Upper lobe of left lung (tissue), 6 donors: ENCODE data around the gene LRRFIP1. TPM values are rescaled to one million over a fixed set of nuclear protein-coding genes. Genes with fewer than 3 reads are reported as not detected.

Source experiments
- ATAC-seq, 2 donors: fragments of 200-7000 bp; cut with Tn5 transposase; one replicate each; pipeline ENCODE4 v1.9.1; 2022; ENCODE audit warnings: mild to moderate bottlenecking in 2 of 2, moderate library complexity in 2 of 2; ENCODE audit not compliant: low FRiP score in 2 of 2
- DNase-seq, 2 donors: peaks; one replicate each; pipeline ENCODE4 v3.0.0-alpha.2; 2019 to 2020
- H3K27ac ChIP-seq, 4 donors: fragments of 200-600 bp; sonication (generic); one replicate each; pipeline ENCODE4 v1.5.1; 2016 to 2019
- H3K27me3 ChIP-seq, 4 donors: fragments of 200-600 bp; sonication (generic); one replicate each; pipeline ENCODE4 v1.5.1; 2017 to 2019
- H3K36me3 ChIP-seq, 4 donors: fragments of 200-600 bp; sonication (generic); one replicate each; pipeline ENCODE4 v1.5.1; 2016 to 2019
- H3K4me1 ChIP-seq, 4 donors: fragments of 200-600 bp; sonication (generic); one replicate each; pipeline ENCODE4 v1.5.1; 2018 to 2019
- H3K4me3 ChIP-seq, 4 donors: fragments of 200-600 bp; sonication (generic); one replicate each; pipeline ENCODE4 v1.5.1; 2017 to 2019; ENCODE audit warnings: mild to moderate bottlenecking in 2 of 4, moderate library complexity in 1 of 4
- H3K9me3 ChIP-seq, 4 donors: fragments of 200-600 bp; sonication (generic); one replicate each; pipeline ENCODE4 v1.5.1; 2018 to 2019
- CTCF ChIP-seq, 6 experiments: fragments of 450-650 bp in 4 of 6; fragments of 200-600 bp in 2 of 6; sonication (generic) in 2 of 6; IDR thresholded peaks; one replicate each; pipeline ENCODE4 v1.5.1; 2016 to 2019; ENCODE audit warnings: antibody characterized with exemption in 6 of 6
- EP300 ChIP-seq, 4 donors: sonication (generic); formaldehyde crosslinking; IDR thresholded peaks; one replicate each; pipeline ENCODE4 v1.5.1; 2017; ENCODE audit warnings: antibody characterized with exemption in 4 of 4, control low read depth in 2 of 4
- POLR2A ChIP-seq, 4 donors: fragments of 450-650 bp; IDR thresholded peaks; one replicate each; pipeline ENCODE4 v1.5.1; 2016 to 2017; ENCODE audit warnings: antibody characterized with exemption in 4 of 4, mild to moderate bottlenecking in 2 of 4
- POLR2AphosphoS5 ChIP-seq, 2 donors: sonication (generic); formaldehyde crosslinking; IDR thresholded peaks; one replicate each; pipeline ENCODE4 v1.5.1; 2017; ENCODE audit warnings: antibody characterized with exemption in 2 of 2
- WGBS, 2 donors: methylation state at CpG; one replicate each; pipeline ENCODE4 v1.1.5; 2017 to 2018; 5-methylcytosine and 5-hydroxymethylcytosine counted together
- total RNA-seq, 6 donors: library from RNA; depleted of rRNA in 4 of 6; stranded (reverse); fragments of >200 nt in 4 of 6; gene quantifications; one replicate each; pipeline versions ENCODE4 v1.1.0 to v1.2.1, GENCODE V29; 2016 to 2021
- donor health status: DM: no; HTN: no; CAD: no; lungs with moderate emphysema.
- donor health status: DM: no; HTN: yes; CAD: no; lungs with severe emphysema.

LRRFIP1 gene
- total RNA-seq, 6 donors from 2014 or later = 185 to 291 (median 242) TPM

- DNase-seq (no peak), ATAC-seq (no peak)
- no peak for TF ChIP-seq CTCF (IDR thresholded peaks at IDR 0.05)
- no peak for TF ChIP-seq EP300 (IDR thresholded peaks at IDR 0.05)
- TF ChIP-seq POLR2A (IDR thresholded peaks at IDR 0.05) = no peak
- no peak for TF ChIP-seq POLR2AphosphoS5 (IDR thresholded peaks at IDR 0.05)
- Histone ChIP-seq H3K27ac (peak overlapping the region in 2 of 4 donors; percentile 44 to 65), H3K9me3 (no peaks in the 10 kb centered on the region), H3K36me3 (peaks cover 0 to 21% (median 7%) of the 10 kb centered on the region in 4 donors), H3K27me3 (no peaks in the 10 kb centered on the region), H3K4me3 (no peak overlapping the region), H3K4me1 (peaks cover 20 to 51% (median 27%) of the 10 kb centered on the region in 4 donors)
- WGBS, 2 donors = 91 to 95% methylated on average over 23 to 24 of the region's 24 CpGs
Observed at GRCh38 chr2:237717366-237718276, 90.2 kb downstream of the LRRFIP1 start.

- H3K9me3 ChIP-seq = no peaks in the 10 kb centered on the region
- H3K27ac ChIP-seq = peak overlapping the region in 2 of 4 donors; percentile 53 to 65
- ATAC-seq (no peak), DNase-seq (no peak)
- H3K36me3 ChIP-seq = peaks cover 0 to 22% (median 7%) of the 10 kb centered on the region in 4 donors
- H3K4me3 ChIP-seq = no peak overlapping the region
- 82 to 93% methylated on average over 9 of the region's 9 CpGs for WGBS, 2 donors
- TF ChIP-seq POLR2AphosphoS5 (IDR thresholded peaks at IDR 0.05) (no peak), CTCF (IDR thresholded peaks at IDR 0.05) (no peak)
- peaks cover 20 to 54% (median 29%) of the 10 kb centered on the region in 4 donors for H3K4me1 ChIP-seq
- H3K27me3 ChIP-seq = no peaks in the 10 kb centered on the region
Observed at GRCh38 chr2:237718277-237718634, 90.9 kb downstream of the LRRFIP1 start.

- Histone ChIP-seq H3K4me3 (no peak overlapping the region), H3K9me3 (no peaks in the 10 kb centered on the region), H3K27me3 (no peaks in the 10 kb centered on the region), H3K27ac (peak overlapping the region in 1 of 4 donors; percentile 13), H3K4me1 (peaks cover 17 to 59% (median 26%) of the 10 kb centered on the region in 4 donors), H3K36me3 (peaks cover 0 to 26% (median 7%) of the 10 kb centered on the region in 4 donors)
- TF ChIP-seq POLR2AphosphoS5 (IDR thresholded peaks at IDR 0.05) = no peak
- no peak for TF ChIP-seq POLR2A (IDR thresholded peaks at IDR 0.05)
- no peak for TF ChIP-seq CTCF (IDR thresholded peaks at IDR 0.05)
- TF ChIP-seq EP300 (IDR thresholded peaks at IDR 0.05) = no peak
- 91 to 100% methylated on average over 7 of the region's 7 CpGs for WGBS, 2 donors
- no peak for ATAC-seq
- DNase-seq = no peak
Observed at GRCh38 chr2:237720444-237720843, 93.1 kb downstream of the LRRFIP1 start.

GRCh38 chr2:237720957-237721356 lies 93.6 kb downstream of the LRRFIP1 start:
- Histone ChIP-seq H3K27me3 (no peaks in the 10 kb centered on the region), H3K9me3 (no peaks in the 10 kb centered on the region), H3K27ac (no peak overlapping the region), H3K4me1 (peaks cover 14 to 59% (median 24%) of the 10 kb centered on the region in 4 donors), H3K4me3 (no peak overlapping the region), H3K36me3 (peaks cover 0 to 28% (median 7%) of the 10 kb centered on the region in 4 donors)
- 69 to 72% methylated on average over 7 of the region's 7 CpGs for WGBS, 2 donors
- TF ChIP-seq POLR2A (IDR thresholded peaks at IDR 0.05) = no peak
- TF ChIP-seq CTCF (IDR thresholded peaks at IDR 0.05) = no peak
- no peak for TF ChIP-seq POLR2AphosphoS5 (IDR thresholded peaks at IDR 0.05)
- no peak for TF ChIP-seq EP300 (IDR thresholded peaks at IDR 0.05)
- ATAC-seq (no peak), DNase-seq (no peak)
